H1 (cell line): Measurements from ENCODE around the gene CHD6. TPM values are rescaled to one million over a fixed set of nuclear protein-coding genes. Genes with fewer than 3 reads are reported as not detected.

Source experiments
- CTCF ChIA-PET: fragments of 300-600 bp; sonication (Branson Sonifier 250); formaldehyde crosslinking; loops from one replicate; lab custom pipeline; 2021; ENCODE audit not compliant: partially characterized antibody; lab: Charles Lee
- POLR2A ChIA-PET: fragments of 300-600 bp; sonication (Branson Sonifier 250); formaldehyde crosslinking; loops from one replicate; lab custom pipeline; 2021; ENCODE audit warnings: inconsistent platforms; ENCODE audit not compliant: partially characterized antibody; lab: Charles Lee
- DNase-seq, 2 experiments: peaks; one replicate each; pipeline versions ENCODE4 v3.0.0 to v3.0.0-alpha.2; 2010 to 2022; ENCODE audit warnings: low spot score in 2 of 2, low read depth in 1 of 2, mixed read lengths in 1 of 2
- FAIRE-seq: peaks from 2 replicates; lab custom pipeline; 2011; peaks lifted over from hg19 to GRCh38; lab: Jason Lieb, UNC
- H2AFZ ChIP-seq: 2 replicates; pipeline ENCODE4 v1.8.1; 2012; ENCODE audit warnings: low read length, inconsistent platforms
- H2AK5ac ChIP-seq: 2 replicates; pipeline ENCODE4 v1.6.1; 2013; ENCODE audit warnings: low read depth, low read length
- H2BK120ac ChIP-seq: replicated peaks from 2 replicates; pipeline ENCODE3; 2013; ENCODE audit warnings: low read depth, low read length, inconsistent platforms
- H2BK12ac ChIP-seq: 2 replicates; pipeline ENCODE4 v1.6.1; 2013; ENCODE audit warnings: low read depth, low read length
- H2BK15ac ChIP-seq: 2 replicates; pipeline ENCODE4 v1.6.1; 2013; ENCODE audit warnings: low read length
- H2BK20ac ChIP-seq: 2 replicates; pipeline ENCODE4 v1.6.1; 2013; ENCODE audit warnings: low read length
- H2BK5ac ChIP-seq: 2 replicates; pipeline ENCODE4 v1.6.1; 2013; ENCODE audit warnings: low read depth, low read length
- H3K14ac ChIP-seq: 2 replicates; pipeline ENCODE4 v1.6.1; 2013; ENCODE audit warnings: inconsistent platforms; ENCODE audit not compliant: insufficient read length
- H3K18ac ChIP-seq: 2 replicates; pipeline ENCODE4 v1.6.1; 2013; ENCODE audit warnings: low read length; ENCODE audit errors: extremely low read depth
- H3K23ac ChIP-seq: 2 replicates; pipeline ENCODE4 v1.6.1; 2013; ENCODE audit warnings: inconsistent platforms; ENCODE audit not compliant: insufficient read length
- H3K23me2 ChIP-seq: 2 replicates; pipeline ENCODE4 v1.6.1; 2013; ENCODE audit warnings: low read depth, low read length
- H3K27ac ChIP-seq: 2 replicates; pipeline ENCODE4 v1.6.1; 2011; ENCODE audit warnings: low read depth, low read length, inconsistent platforms
- H3K27me3 ChIP-seq, 4 experiments: replicated peaks in 1 of 4; 1 replicate in 1 of 4; 2 replicates in 3 of 4; pipeline versions ENCODE4 v1.6.1 to v1.8.1; 2011 to 2013; ENCODE audit warnings: low read length in 3 of 4, mild to moderate bottlenecking in 3 of 4, inconsistent platforms in 2 of 4, mixed read lengths in 2 of 4, moderate library complexity in 1 of 4; ENCODE audit not compliant: control insufficient read depth in 3 of 4, insufficient read depth in 3 of 4; ENCODE audit errors: extremely low read depth in 1 of 4
- H3K36me3 ChIP-seq, 4 experiments: 2 replicates each; pipeline versions ENCODE4 v1.6.1 to v1.8.1; 2011 to 2013; ENCODE audit warnings: mild to moderate bottlenecking in 4 of 4, low read length in 3 of 4, moderate library complexity in 2 of 4, control low read depth in 1 of 4, inconsistent platforms in 1 of 4; ENCODE audit not compliant: insufficient read depth in 4 of 4, control insufficient read depth in 2 of 4
- H3K4ac ChIP-seq: replicated peaks from 2 replicates; pipeline ENCODE3; 2013; ENCODE audit warnings: low read length, low read depth, mixed read lengths, inconsistent platforms; ENCODE audit not compliant: insufficient read length
- H3K4me1 ChIP-seq, 4 experiments: replicated peaks in 1 of 4; 1 replicate in 1 of 4; 2 replicates in 3 of 4; pipeline versions ENCODE4 v1.6.1 to v1.8.1; 2011 to 2013; ENCODE audit warnings: low read length in 3 of 4, inconsistent platforms in 2 of 4, mixed read lengths in 1 of 4; ENCODE audit not compliant: insufficient read depth in 4 of 4, control insufficient read depth in 3 of 4
- H3K4me2 ChIP-seq, 2 experiments: 2 replicates each; pipeline versions ENCODE4 v1.6.1 to v1.8.1; 2011 to 2013; ENCODE audit warnings: low read depth in 2 of 2, low read length in 2 of 2, control low read depth in 1 of 2, inconsistent platforms in 1 of 2, mild to moderate bottlenecking in 1 of 2; ENCODE audit not compliant: insufficient read depth in 1 of 2
- H3K4me3 ChIP-seq, 4 experiments: fragments of 200-600, 300-600 bp in 1 of 4; sonication (generic), shearing (Covaris generic), sonication (Bioruptor Twin) in 1 of 4; 2 replicates each; pipeline versions ENCODE4 v1.5.1 to v1.8.1; 2011 to 2016; ENCODE audit warnings: low read length in 4 of 4, low read depth in 3 of 4, control low read depth in 2 of 4, inconsistent platforms in 2 of 4, mild to moderate bottlenecking in 2 of 4, mixed read lengths in 1 of 4, moderate library complexity in 1 of 4; ENCODE audit not compliant: insufficient read depth in 2 of 4; ENCODE audit errors: extremely low read depth in 1 of 4
- H3K56ac ChIP-seq: replicated peaks from 2 replicates; pipeline ENCODE3; 2013; ENCODE audit warnings: low read depth, mild to moderate bottlenecking, mixed read lengths, low read length, inconsistent platforms; ENCODE audit not compliant: insufficient read length
- H3K79me1 ChIP-seq: 2 replicates; pipeline ENCODE4 v1.6.1; 2013; ENCODE audit warnings: low read depth, low read length, control low read depth
- H3K79me2 ChIP-seq, 2 experiments: 2 replicates each; pipeline versions ENCODE4 v1.6.1 to v1.8.1; 2012 to 2013; ENCODE audit warnings: low read length in 2 of 2, mild to moderate bottlenecking in 2 of 2, inconsistent platforms in 1 of 2; ENCODE audit not compliant: insufficient read depth in 2 of 2, control insufficient read depth in 1 of 2
- H3K9ac ChIP-seq, 4 experiments: replicated peaks in 1 of 4; 1 replicate in 1 of 4; 2 replicates in 3 of 4; pipeline versions ENCODE4 v1.6.1 to v1.8.1; 2011 to 2013; ENCODE audit warnings: low read depth in 3 of 4, low read length in 3 of 4, control low read depth in 2 of 4, mild to moderate bottlenecking in 2 of 4, moderate library complexity in 2 of 4, inconsistent platforms in 1 of 4; ENCODE audit errors: extremely low read depth in 1 of 4
- H3K9me3 ChIP-seq, 2 experiments: 2 replicates each; pipeline versions ENCODE4 v1.6.1 to v1.8.1; 2012 to 2013; ENCODE audit warnings: mild to moderate bottlenecking in 2 of 2, moderate library complexity in 2 of 2, control low read depth in 1 of 2, inconsistent platforms in 1 of 2, low read depth in 1 of 2, low read length in 1 of 2, mixed read lengths in 1 of 2; ENCODE audit not compliant: insufficient read depth in 2 of 2
- H4K20me1 ChIP-seq, 2 experiments: replicated peaks in 1 of 2; 2 replicates each; pipeline versions ENCODE3 to v1.8.1; 2011 to 2013; ENCODE audit warnings: inconsistent platforms in 2 of 2, low read length in 2 of 2, mild to moderate bottlenecking in 1 of 2; ENCODE audit not compliant: insufficient read depth in 2 of 2, control insufficient read depth in 1 of 2
- H4K5ac ChIP-seq: 2 replicates; pipeline ENCODE4 v1.6.1; 2013; ENCODE audit warnings: low read length, low read depth, mixed read lengths, inconsistent platforms; ENCODE audit not compliant: insufficient read length
- H4K8ac ChIP-seq: 2 replicates; pipeline ENCODE4 v1.8.0; 2013; ENCODE audit warnings: mild to moderate bottlenecking, moderate library complexity, low read length, inconsistent platforms; ENCODE audit not compliant: insufficient read depth; ENCODE audit errors: extremely low read depth
- H4K91ac ChIP-seq: replicated peaks from 2 replicates; pipeline ENCODE3; 2013; ENCODE audit warnings: low read length, mixed read lengths, inconsistent platforms; ENCODE audit not compliant: insufficient read length
- RNF2 ChIP-seq: fragments of 200-900, 300-1000 bp; sonication (generic); IDR thresholded peaks from 2 replicates; pipeline ENCODE4 v1.7.1; 2016; ENCODE audit warnings: borderline replicate concordance, low read depth, mild to moderate bottlenecking, antibody characterized with exemption, low read length; ENCODE audit not compliant: poor library complexity, severe bottlenecking; ENCODE audit errors: missing control alignments
- RXRA ChIP-seq: IDR thresholded peaks from 2 replicates; pipeline ENCODE4 v1.6.1; 2011; ENCODE audit warnings: low read depth, mild to moderate bottlenecking, low read length, moderate library complexity; ENCODE audit not compliant: insufficient read depth
- SP4 ChIP-seq: IDR thresholded peaks from 2 replicates; pipeline ENCODE4 v1.6.1; 2012; ENCODE audit warnings: low read length, inconsistent platforms
- WGBS, 2 experiments: shearing (Covaris generic) in 1 of 2; methylation state at CpG; one replicate each; pipeline versions ENCODE4 v1.1.6 to v1.1.7; 2013 to 2015; ENCODE audit warnings: low lambda C conversion rate in 2 of 2, mixed read lengths in 2 of 2, inconsistent platforms in 1 of 2, low coverage in 1 of 2, missing lambda C conversion rate in 1 of 2; ENCODE audit not compliant: insufficient replicate concordance in 2 of 2, insufficient coverage in 1 of 2, insufficient read length in 1 of 2; ENCODE audit errors: extremely low coverage in 1 of 2, missing lambda C conversion rate in 1 of 2; 5-methylcytosine and 5-hydroxymethylcytosine counted together
- polyA plus RNA-seq, 7 experiments: library from polyadenylated mRNA; depleted of rRNA in 3 of 7; stranded (reverse) in 5 of 7; unstranded in 2 of 7; fragments of >200 nt in 5 of 7; fragments of 200-250 nt in 2 of 7; gene quantifications; 1 replicate in 5 of 7; 2 replicates in 1 of 7; 4 replicates in 1 of 7; pipeline versions ENCODE4 v1.2.1 to v1.2.3, GENCODE V29; 2011 to 2013; ENCODE audit warnings: missing spikeins in 2 of 7, mixed read lengths in 2 of 7
- total RNA-seq: library from RNA; stranded (reverse); fragmentation: NEBNext Ultra II Directional; extraction: Animal tissue kit (Norgen Biotek cat#: 25700); gene quantifications from 2 replicates; pipeline ENCODE4 v1.2.1, GENCODE V29; 2021

Gene CHD6
- total and polyA plus RNA-seq, 2 of the 8 experiments (the other 6 are each of a cell fraction or from before 2014, with no cell fraction given), result 11.1 to 62.9 TPM

- H3K23ac ChIP-seq, result no peak overlapping the region
- WGBS, 2 experiments, result 97% methylated on average over 8 of the region's 8 CpGs; no CpG with 5 or more reads in 1 of the 2 experiments
- no peak overlapping the region for H3K9ac ChIP-seq
- H3K23me2 ChIP-seq, result no peaks in the 10 kb centered on the region
- H4K5ac ChIP-seq, result no peak overlapping the region
- H2BK5ac ChIP-seq, result no peak overlapping the region
- H3K4me2 ChIP-seq, result no peak overlapping the region
- FAIRE-seq, result no peak
- no peak overlapping the region for H3K4me3 ChIP-seq
- no peak for DNase-seq
- H3K27ac ChIP-seq, result no peak overlapping the region
- H4K20me1 ChIP-seq, result peaks cover 2 to 4% of the 10 kb centered on the region in 2 experiments
- H3K9me3 ChIP-seq, result peaks cover 0 to 11% of the 10 kb centered on the region in 2 experiments; a peak in 2 of 4 replicates
- H4K91ac ChIP-seq, result no peak overlapping the region
- peaks cover 0 to 12% (median 4%) of the 10 kb centered on the region in 4 experiments; a peak in 4 of 8 replicates for H3K36me3 ChIP-seq
- H2AK5ac ChIP-seq, result no peak overlapping the region
- no peak overlapping the region for H2BK120ac ChIP-seq
- no peak overlapping the region for H4K8ac ChIP-seq
- no peak overlapping the region for H3K18ac ChIP-seq
- H3K27me3 ChIP-seq, result no peaks in the 10 kb centered on the region
- no peak overlapping the region for H3K4ac ChIP-seq
- no peaks in the 10 kb centered on the region for H3K4me1 ChIP-seq
- H3K79me1 ChIP-seq, result peaks cover 6% of the 10 kb centered on the region; the same call in 1 of the 2 replicates
- CTCF ChIA-PET, result no interaction called here
- POLR2A ChIA-PET, result no interaction called here
- no peak overlapping the region for H2BK15ac ChIP-seq
- no peak overlapping the region for H2AFZ ChIP-seq
- H2BK20ac ChIP-seq, result no peak overlapping the region
- H2BK12ac ChIP-seq, result no peak overlapping the region
- H3K56ac ChIP-seq, result no peak overlapping the region
- H3K14ac ChIP-seq, result no peak overlapping the region
- H3K79me2 ChIP-seq, result peaks cover 0 to 67% of the 10 kb centered on the region in 2 experiments; a peak in 3 of 4 replicates
- TF ChIP-seq SP4 (no peak), RXRA (no peak), RNF2 (no peak)
Measured at GRCh38 chr20:41538810-41539596, 79.2 kb downstream of the CHD6 start.
